ENCODE data around the gene SNUPN.

Gene SNUPN

DNA sequence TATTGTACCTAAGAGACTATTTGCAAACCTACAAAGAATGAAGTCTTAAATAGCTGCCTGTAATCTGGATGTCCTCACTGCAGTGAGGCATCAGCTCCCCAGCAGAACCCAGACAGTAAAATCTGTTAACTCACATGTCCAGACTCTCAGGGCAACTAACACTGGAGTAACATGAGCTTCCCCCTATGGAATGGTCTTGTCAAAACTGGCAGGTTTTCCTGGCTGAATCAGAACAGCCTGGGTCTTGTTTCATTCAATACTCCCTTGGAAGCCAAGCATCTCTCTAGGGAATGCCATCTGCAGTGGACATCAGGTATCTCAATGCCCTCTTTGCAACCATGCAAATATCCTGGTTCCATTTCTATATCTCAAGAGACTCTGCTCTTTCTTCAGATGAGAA lies 70.8 kb downstream of the SNUPN start:
- TF ChIP-seq RAD21 (IDR thresholded peaks at IDR 0.05; ENCODE audit: low read depth), result no peak
- TF ChIP-seq, protein P1, sequence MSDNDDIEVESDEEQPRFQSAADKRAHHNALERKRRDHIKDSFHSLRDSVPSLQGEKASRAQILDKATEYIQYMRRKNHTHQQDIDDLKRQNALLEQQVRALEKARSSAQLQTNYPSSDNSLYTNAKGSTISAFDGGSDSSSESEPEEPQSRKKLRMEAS (IDR thresholded peaks at IDR 0.05), result no peak
- no peak for TF ChIP-seq EGR1 (IDR thresholded peaks at IDR 0.05)
- TF ChIP-seq, protein P2, sequence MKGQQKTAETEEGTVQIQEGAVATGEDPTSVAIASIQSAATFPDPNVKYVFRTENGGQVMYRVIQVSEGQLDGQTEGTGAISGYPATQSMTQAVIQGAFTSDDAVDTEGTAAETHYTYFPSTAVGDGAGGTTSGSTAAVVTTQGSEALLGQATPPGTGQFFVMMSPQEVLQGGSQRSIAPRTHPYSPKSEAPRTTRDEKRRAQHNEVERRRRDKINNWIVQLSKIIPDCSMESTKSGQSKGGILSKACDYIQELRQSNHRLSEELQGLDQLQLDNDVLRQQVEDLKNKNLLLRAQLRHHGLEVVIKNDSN (IDR thresholded peaks at IDR 0.05), result no peak
- TF ChIP-seq TCF12 (IDR thresholded peaks at IDR 0.05; ENCODE audit: low read depth), result no peak
- no peak for TF ChIP-seq TAF1 (IDR thresholded peaks at IDR 0.05; ENCODE audit: low read depth)
- TF ChIP-seq FOXM1 (IDR thresholded peaks at IDR 0.05; ENCODE audit: borderline replicate concordance, low read depth), result no peak
- TF ChIP-seq TEAD4 (IDR thresholded peaks at IDR 0.05), result no peak
- no peak for TF ChIP-seq ZBTB7A (IDR thresholded peaks at IDR 0.05; ENCODE audit: low read depth)
- TF ChIP-seq YY1 (IDR thresholded peaks at IDR 0.05; ENCODE audit: low read depth), result no peak
- TF ChIP-seq NFIC (IDR thresholded peaks at IDR 0.05), result no peak

DNA sequence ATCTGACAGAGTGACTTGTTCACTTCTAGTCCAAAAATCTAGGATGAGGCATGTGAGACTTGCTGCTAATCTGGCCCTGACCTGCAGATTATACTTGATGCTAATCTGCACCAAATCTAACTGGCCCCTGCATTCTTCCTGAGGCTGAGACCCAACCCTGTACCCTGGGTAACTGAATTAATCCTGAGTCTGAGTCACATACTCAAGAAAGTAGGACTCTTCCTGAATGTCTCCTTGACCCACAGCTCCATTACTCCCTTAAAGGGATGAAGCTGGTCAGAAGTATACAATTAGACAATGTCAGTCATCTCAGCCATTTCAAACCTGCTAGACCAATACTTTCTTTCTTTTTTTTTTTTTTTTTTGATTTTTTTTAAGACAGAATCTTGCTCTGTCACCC lies 71.9 kb downstream of the SNUPN start:
- TF ChIP-seq TAF1 (IDR thresholded peaks at IDR 0.05; ENCODE audit: low read depth), result no peak
- TF ChIP-seq, protein P2 (IDR thresholded peaks at IDR 0.05), result no peak
- no peak for TF ChIP-seq FOXM1 (IDR thresholded peaks at IDR 0.05; ENCODE audit: borderline replicate concordance, low read depth)
- TF ChIP-seq TCF12 (IDR thresholded peaks at IDR 0.05; ENCODE audit: low read depth), result no peak
- TF ChIP-seq TEAD4 (IDR thresholded peaks at IDR 0.05), result no peak
- no peak for TF ChIP-seq RAD21 (IDR thresholded peaks at IDR 0.05; ENCODE audit: low read depth)
- TF ChIP-seq, protein P3, sequence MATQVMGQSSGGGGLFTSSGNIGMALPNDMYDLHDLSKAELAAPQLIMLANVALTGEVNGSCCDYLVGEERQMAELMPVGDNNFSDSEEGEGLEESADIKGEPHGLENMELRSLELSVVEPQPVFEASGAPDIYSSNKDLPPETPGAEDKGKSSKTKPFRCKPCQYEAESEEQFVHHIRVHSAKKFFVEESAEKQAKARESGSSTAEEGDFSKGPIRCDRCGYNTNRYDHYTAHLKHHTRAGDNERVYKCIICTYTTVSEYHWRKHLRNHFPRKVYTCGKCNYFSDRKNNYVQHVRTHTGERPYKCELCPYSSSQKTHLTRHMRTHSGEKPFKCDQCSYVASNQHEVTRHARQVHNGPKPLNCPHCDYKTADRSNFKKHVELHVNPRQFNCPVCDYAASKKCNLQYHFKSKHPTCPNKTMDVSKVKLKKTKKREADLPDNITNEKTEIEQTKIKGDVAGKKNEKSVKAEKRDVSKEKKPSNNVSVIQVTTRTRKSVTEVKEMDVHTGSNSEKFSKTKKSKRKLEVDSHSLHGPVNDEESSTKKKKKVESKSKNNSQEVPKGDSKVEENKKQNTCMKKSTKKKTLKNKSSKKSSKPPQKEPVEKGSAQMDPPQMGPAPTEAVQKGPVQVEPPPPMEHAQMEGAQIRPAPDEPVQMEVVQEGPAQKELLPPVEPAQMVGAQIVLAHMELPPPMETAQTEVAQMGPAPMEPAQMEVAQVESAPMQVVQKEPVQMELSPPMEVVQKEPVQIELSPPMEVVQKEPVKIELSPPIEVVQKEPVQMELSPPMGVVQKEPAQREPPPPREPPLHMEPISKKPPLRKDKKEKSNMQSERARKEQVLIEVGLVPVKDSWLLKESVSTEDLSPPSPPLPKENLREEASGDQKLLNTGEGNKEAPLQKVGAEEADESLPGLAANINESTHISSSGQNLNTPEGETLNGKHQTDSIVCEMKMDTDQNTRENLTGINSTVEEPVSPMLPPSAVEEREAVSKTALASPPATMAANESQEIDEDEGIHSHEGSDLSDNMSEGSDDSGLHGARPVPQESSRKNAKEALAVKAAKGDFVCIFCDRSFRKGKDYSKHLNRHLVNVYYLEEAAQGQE (IDR thresholded peaks at IDR 0.05; ENCODE audit: low read depth), result no peak
- no peak for TF ChIP-seq NFIC (IDR thresholded peaks at IDR 0.05)
- TF ChIP-seq, protein P1 (IDR thresholded peaks at IDR 0.05), result no peak
- no peak for TF ChIP-seq CREB1 (IDR thresholded peaks at IDR 0.05; ENCODE audit: low read depth)
- TF ChIP-seq ZBTB7A (IDR thresholded peaks at IDR 0.05; ENCODE audit: low read depth), result no peak
- no peak for TF ChIP-seq EP300 (IDR thresholded peaks at IDR 0.05; ENCODE audit: borderline replicate concordance)
- TF ChIP-seq CEBPB (IDR thresholded peaks at IDR 0.05), result no peak
- no peak for TF ChIP-seq YY1 (IDR thresholded peaks at IDR 0.05; ENCODE audit: low read depth)
- no peak for TF ChIP-seq EGR1 (IDR thresholded peaks at IDR 0.05)

DNA sequence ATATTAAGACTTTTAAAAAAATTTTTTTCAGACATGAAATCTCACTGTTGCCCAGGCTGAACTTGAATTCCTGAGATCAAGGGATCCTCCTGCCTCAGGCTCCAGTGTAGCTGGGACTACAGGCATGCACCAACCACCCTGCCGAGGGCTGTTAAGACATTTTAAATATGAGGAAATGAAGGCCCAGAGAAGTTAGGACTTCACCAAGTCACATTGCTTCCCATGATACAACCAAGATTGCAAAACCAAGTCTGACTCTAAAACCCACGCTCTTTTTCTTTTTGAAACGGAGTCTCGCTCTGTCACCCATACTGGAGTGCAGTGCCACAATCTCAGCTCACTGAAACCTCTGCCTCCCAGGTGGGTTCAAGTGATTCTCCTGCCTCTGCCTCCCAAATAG lies 74.4 kb downstream of the SNUPN start:
- TF ChIP-seq TEAD4 (IDR thresholded peaks at IDR 0.05) (no peak), FOXM1 (IDR thresholded peaks at IDR 0.05; ENCODE audit: borderline replicate concordance, low read depth) (no peak), EP300 (IDR thresholded peaks at IDR 0.05; ENCODE audit: borderline replicate concordance) (no peak), TCF12 (IDR thresholded peaks at IDR 0.05; ENCODE audit: low read depth) (no peak), CEBPB (IDR thresholded peaks at IDR 0.05) (no peak), NFIC (IDR thresholded peaks at IDR 0.05) (no peak), RAD21 (IDR thresholded peaks at IDR 0.05; ENCODE audit: low read depth) (no peak), TAF1 (IDR thresholded peaks at IDR 0.05; ENCODE audit: low read depth) (no peak)
- TF ChIP-seq, protein P3 (IDR thresholded peaks at IDR 0.05; ENCODE audit: low read depth), result no peak
